Raji (cell line): ENCODE results near the gene SMIM28.

ENCODE experiments used
- POLR2A ChIP-seq: IDR thresholded peaks from 2 replicates; pipeline ENCODE4 v1.6.1; 2011; ENCODE audit warnings: low read depth, low read length, control low read depth; ENCODE audit not compliant: insufficient read depth

The SMIM28 gene

GRCh38 chr6:138410972-138411880 lies 33.5 kb downstream of the SMIM28 start:
- TF ChIP-seq POLR2A, result no peak

- TF ChIP-seq POLR2A, result no peak
These were observed 37.4 kb downstream of the SMIM28 start for GRCh38 chr6:138415125-138415524.

GRCh38 chr6:138416206-138416605 lies 38.5 kb downstream of the SMIM28 start:
- no peak for TF ChIP-seq POLR2A

- TF ChIP-seq POLR2A, result no peak
These were observed 39.9 kb downstream of the SMIM28 start for GRCh38 chr6:138417493-138418117.

- TF ChIP-seq POLR2A, result no peak
These were observed 40.5 kb downstream of the SMIM28 start for GRCh38 chr6:138418118-138418742.

- TF ChIP-seq POLR2A, result no peak
These were observed 42.1 kb downstream of the SMIM28 start for GRCh38 chr6:138419766-138420165.

GRCh38 chr6:138420356-138420755 lies 42.7 kb downstream of the SMIM28 start:
- no peak for TF ChIP-seq POLR2A

- no peak for TF ChIP-seq POLR2A
These were observed 43.4 kb downstream of the SMIM28 start for GRCh38 chr6:138421089-138421488.

- no peak for TF ChIP-seq POLR2A
These were observed 43.9 kb downstream of the SMIM28 start for GRCh38 chr6:138421608-138422007.

- no peak for TF ChIP-seq POLR2A
These were observed 45.2 kb downstream of the SMIM28 start for GRCh38 chr6:138422861-138423260.

GRCh38 chr6:138424004-138424904 lies 46.5 kb downstream of the SMIM28 start:
- TF ChIP-seq POLR2A, result no peak

- no peak for TF ChIP-seq POLR2A
These were observed 48.9 kb downstream of the SMIM28 start for GRCh38 chr6:138426500-138427123.

GRCh38 chr6:138427701-138428100 lies 50.0 kb downstream of the SMIM28 start:
- TF ChIP-seq POLR2A, result no peak

GRCh38 chr6:138428944-138429598 lies 51.4 kb downstream of the SMIM28 start:
- TF ChIP-seq POLR2A, result no peak
